ENCODE measurements around the gene RNF157.

GRCh38 chr17:76196675-76197074 lies 43.6 kb downstream of the RNF157 start:
- TF ChIP-seq EZH2 (optimal IDR thresholded peaks at IDR 0.05; ENCODE audit: low read depth, low read length) = no peak
- TF ChIP-seq CTCF (IDR thresholded peaks at IDR 0.05; ENCODE audit: low read length) = no peak

Measured in MM.1S (cell line).